SHP77 treated with DMSO at 0.1 percent for 48 hours (cell line): ENCODE results near the gene SAMD4A.

Experiments
- DNase-seq: peaks from one replicate; lab custom pipeline; 2025; lab: John Stamatoyannopoulos, UW

SAMD4A gene

DNA sequence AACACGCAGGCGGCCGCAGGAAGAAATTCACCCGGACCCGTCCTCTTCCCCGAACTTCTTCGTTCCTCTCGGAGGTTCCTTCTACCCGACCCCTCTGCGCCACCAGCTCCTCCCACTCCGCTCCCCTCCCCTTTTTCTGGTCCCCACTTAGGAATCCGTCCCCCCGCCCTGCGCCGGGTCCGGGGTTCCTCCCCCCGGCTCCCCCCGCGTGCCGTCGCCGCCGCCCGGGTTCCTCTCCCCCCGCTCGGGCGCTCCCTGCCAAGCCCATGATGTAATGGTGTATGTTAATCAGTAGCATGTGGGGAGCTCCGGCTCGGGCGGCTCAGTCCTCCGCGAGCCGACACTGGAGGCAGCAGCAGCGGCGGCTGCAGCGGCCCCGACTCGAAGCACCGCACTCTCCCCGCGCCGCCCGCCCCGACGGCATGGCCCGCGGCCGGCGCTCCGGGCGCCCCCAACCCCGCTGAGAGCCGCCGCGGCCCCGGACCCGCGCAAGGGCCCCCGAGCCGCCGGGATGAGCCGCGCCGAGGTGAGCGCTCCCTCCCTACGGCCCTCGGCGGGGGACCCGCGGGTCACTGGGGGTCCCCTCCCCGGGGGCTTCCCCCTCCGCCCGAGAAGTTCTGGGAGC, 1.0 kb upstream of the SAMD4A start:
- peak; percentile 12 for DNase-seq

DNA sequence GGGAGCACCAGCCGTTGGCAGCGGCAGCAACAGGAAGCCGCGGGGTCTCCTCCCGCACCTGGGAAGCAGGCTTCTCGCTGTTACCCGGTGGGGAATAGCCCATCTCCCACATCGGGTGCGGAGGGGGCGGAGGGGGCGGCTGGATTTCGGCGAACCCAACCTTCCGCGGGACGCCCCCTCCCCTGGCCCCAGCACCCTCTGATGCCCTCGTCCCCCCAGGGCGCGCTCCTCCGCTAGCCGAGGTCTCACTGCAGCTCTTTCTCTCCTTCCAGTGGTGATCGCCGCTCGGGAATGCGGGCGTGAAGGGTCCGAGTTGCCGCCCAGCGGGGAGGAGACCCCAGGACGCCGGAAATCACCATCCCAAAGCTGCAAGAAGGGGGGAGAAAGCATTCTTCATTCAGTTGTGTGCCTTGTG, 303 bp downstream of the SAMD4A start:
- DNase-seq: no peak

GRCh38 chr14:54567639-54568561, 972 bp downstream of the SAMD4A start:
- DNase-seq: no peak

- DNase-seq: no peak
These were observed 2.1 kb downstream of the SAMD4A start for GRCh38 chr14:54568821-54569595.

DNA sequence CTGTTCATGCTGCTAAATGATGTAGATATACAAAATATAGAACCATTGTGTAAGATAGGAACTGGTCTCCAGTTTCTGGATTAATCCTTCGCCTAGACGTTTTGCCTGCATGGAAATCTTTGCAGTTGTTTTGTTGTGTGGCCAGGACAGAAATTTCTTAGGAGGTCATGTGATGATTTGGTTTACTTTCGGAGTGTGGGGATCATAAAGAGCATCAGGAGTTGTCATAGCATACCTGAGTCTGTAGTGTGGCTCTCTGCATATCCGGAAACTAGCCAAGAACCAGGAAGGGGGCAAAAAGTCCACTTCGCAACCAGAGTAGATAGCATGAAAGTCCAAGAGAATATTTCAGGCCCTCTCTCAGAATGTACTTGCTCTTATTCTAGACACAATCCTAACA, 3.1 kb downstream of the SAMD4A start:
- no peak for DNase-seq

DNA sequence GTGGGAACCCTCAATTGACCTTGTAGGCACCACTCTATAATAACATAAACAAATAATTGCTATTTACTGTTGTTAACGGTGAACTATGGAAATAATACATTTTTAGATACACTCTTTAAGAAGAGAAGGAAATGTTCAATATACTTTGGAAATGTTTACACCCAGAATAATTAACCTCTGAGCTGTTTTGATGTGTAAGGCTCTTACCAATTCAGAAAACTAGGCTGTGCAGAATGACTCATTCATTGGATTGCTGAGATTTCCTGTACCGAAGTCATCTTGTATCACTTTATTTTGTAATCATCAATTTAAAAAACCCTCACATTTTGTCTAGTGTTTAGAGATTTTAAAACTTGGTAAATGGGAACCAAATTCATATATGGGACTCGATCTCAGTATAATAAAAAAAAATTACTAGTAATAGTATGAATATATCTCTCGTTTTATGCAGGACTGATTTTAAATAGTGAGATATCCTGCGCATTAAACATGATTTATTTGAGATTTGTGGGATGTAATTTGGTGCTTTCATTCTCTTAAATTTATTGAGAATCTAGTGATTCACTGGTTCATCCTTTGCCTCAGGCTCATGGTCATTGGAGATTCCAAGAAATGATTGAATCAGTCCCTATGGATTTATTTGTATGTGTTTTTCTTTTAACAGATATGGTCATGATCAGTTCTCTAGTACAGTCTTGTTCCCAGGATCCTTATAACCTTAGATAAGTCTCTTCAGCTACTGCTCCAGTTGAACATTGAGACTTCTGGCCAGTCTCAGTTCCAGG, 3.9 kb downstream of the SAMD4A start:
- no peak for DNase-seq

- DNase-seq: peak; percentile 17
These were observed 5.4 kb downstream of the SAMD4A start for GRCh38 chr14:54572316-54572715.

DNA sequence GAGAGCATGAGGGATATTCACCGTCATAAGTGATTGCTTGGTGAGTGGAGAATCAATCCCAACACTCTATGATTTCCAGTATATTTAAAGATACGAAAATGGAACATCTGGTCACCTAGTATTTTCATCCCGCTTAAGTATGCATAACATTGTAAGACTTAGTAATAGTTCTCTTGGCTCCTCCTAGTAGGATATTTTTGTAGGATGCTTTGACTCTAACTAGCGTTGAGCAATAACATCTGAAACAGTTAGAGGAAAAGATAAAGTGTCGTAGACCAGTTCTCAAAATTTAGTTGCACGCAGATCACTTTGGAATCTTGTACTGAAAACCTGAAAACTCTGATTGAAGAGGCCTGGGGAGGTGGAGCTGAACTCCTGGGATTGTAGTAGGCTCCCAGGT, 7.6 kb downstream of the SAMD4A start:
- no peak for DNase-seq

DNA sequence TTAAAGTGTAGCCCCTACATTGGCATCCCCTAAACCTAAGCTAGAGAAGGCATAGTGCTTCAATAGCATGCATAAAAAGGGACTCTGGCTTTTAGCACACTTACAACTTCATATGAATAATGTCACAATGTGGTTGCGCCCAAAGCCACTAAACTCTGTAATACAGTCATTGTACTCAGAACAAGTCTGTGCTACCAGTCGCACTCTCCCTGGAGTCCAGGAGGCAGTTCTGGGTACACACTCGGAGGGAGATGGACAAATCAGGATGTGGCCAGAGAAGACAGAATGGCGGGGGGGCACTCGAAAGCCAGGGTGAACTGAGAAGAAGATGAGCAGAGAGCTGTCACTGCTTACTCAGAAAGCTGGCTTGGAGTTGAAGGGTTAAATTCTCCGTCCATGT, 10.6 kb downstream of the SAMD4A start:
- no peak for DNase-seq

DNA sequence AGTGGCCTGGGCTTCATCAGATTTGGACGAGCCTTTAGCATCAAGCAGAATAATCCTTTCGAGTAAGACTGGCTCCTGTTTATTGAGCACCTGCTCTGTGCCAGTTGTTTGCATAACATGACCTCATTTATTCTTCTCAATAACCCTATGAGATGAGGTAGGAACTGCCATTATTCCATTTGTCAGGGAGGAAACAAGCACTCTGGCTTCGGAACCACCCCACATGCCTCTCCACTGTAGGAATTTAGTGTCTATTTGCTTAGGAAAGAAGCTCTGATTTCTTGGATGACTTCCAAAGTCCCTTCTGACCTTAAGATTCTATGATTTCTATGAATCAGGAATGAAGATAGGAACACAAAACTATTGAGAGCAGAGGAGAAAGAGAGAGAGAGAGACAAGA, 11.0 kb downstream of the SAMD4A start:
- no peak for DNase-seq

GRCh38 chr14:54579621-54580020, 12.7 kb downstream of the SAMD4A start:
- no peak for DNase-seq

DNA sequence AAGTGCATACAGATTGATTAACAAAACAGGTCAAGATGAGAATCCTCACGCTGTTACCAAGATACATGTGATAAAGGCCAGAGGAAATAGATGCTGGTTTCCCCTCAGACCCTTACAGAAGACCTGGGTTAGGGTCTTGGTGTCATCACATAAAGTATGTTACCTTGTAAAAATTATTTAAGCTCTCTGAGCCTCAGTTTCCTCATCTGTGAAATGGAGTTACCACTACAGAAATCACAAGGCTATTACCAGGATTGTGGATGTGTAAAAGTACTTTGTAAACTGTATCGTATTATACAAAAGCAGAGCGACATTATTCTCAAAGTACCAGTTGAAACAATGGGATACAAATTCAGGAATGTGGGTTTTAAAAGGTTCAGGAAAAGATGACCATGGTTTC, 14.0 kb downstream of the SAMD4A start:
- DNase-seq: no peak

GRCh38 chr14:54582334-54582733, 15.4 kb downstream of the SAMD4A start:
- no peak for DNase-seq

GRCh38 chr14:54584097-54584496, 17.2 kb downstream of the SAMD4A start:
- DNase-seq: no peak

DNA sequence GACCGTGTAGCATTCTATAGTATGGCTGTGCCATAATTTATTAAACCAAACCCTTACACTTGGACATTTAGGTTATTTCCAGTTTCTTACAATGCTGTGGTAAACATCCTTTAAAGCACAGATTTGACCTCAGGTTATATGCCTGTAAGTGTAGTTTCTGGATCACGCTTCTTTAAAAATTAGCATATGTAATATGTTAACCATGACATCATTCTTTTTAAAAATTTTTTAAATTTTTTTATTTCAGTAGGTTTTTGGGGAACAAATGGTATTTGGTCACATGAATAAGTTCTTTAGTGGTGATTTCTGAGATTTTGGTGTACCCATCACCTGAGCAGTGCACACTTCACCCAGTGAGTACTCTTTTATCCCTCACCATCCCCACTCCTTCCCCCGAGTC, 18.3 kb downstream of the SAMD4A start:
- DNase-seq: no peak

DNA sequence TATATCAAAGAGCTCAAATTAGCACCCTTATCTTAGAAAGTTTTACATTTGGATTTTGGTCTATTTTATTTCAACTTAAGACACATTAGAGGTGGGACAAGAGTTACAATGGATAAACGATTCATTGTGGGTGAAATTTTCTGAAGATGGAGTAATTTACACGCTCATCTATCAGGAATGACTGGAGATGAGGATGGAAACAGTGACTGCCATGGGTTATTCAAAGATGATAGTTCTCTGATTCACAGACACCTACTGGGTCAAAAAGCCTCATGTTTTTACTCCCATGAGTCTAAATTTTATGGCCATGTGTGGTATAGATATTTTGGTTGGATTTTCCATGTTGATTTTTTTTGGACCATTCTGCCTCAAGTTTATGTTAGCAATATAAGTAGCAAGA, 22.1 kb downstream of the SAMD4A start:
- DNase-seq: no peak

- DNase-seq: no peak
These were observed 22.9 kb downstream of the SAMD4A start for GRCh38 chr14:54589843-54590242.

GRCh38 chr14:54590481-54590880, 23.6 kb downstream of the SAMD4A start:
- DNase-seq: no peak

DNA sequence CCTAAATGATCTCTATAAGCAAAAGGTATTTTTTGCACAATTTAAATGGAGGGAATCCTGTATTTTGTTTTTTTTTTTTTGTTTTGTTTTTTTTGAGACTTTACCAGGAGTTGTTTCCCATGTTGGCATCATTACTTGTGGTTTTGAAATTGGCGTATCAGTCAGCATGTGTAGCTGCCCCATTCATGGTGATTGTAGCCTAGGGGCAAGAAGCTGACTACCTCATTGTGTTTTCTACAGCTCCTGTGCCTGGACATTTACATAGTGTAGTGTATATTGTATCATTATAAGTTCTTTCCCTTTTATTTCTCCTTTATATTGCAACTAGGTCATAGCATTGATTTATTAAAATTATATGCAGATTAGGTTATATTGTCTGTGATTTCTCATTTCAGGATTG, 24.5 kb downstream of the SAMD4A start:
- no peak for DNase-seq

GRCh38 chr14:54591866-54592265, 24.9 kb downstream of the SAMD4A start:
- no peak for DNase-seq

DNA sequence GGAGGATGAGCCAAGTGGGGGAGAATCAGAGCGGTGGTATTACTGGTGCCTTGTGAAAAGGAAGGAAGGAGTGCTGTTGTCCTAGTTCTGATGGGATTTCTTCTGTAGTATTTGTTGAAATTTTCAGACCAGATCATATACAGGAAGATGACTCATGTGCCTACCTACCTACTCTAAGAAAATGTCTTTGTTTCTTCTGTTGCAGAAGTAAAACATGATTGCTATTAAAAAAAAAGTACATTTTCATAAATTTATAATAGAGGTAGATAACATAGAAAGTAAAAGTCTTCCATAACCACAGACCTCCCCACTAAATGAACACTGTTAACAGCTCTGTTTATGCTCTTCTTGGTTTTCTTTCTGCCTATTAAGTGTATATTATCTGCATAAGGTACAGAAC, 26.9 kb downstream of the SAMD4A start:
- no peak for DNase-seq

DNA sequence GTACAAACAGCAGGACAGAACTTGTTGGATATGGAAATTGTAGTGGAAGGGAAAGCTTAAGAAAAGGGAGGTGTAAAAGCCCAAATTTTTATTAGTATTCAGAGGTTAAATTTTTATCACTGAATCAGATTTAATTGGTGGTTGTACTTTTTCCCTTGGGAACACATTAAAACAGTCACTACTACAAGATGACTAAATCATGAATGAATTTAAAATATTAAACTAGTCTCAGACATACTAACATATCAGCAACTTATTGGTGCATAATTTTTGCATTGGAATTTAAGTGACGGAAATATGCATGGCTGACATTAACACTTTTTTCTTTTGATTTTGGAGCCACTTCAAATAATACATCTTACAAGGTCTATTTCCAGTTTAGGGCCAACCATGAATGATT, 27.6 kb downstream of the SAMD4A start:
- no peak for DNase-seq
